GM12891 (cell line): ENCODE results near the gene EPPIN.
A peak's percentile ranks its signal among the peaks of the same experiment; 100 is the strongest.

Experiments used
- DNase-seq: peaks from one replicate; pipeline ENCODE4 v3.0.0; 2011; ENCODE audit warnings: low spot score; ENCODE audit not compliant: insufficient read length
- FAIRE-seq: peaks from 2 replicates; lab custom pipeline; 2011; peaks lifted over from hg19 to GRCh38; lab: Jason Lieb, UNC
- PAX5 ChIP-seq: IDR thresholded peaks from 2 replicates; pipeline ENCODE4 v1.6.1; 2011; ENCODE audit warnings: low read length, moderate library complexity, mild to moderate bottlenecking; ENCODE audit not compliant: insufficient read depth, severe bottlenecking
- POLR2A ChIP-seq: IDR thresholded peaks from 2 replicates; pipeline ENCODE4 v1.6.1; 2011; ENCODE audit warnings: low read depth, low read length, control low read depth
- POLR2AphosphoS5 ChIP-seq: IDR thresholded peaks from 2 replicates; pipeline ENCODE4 v1.6.1; 2011; ENCODE audit warnings: low read depth, low read length, control low read depth
- POU2F2 ChIP-seq: IDR thresholded peaks from 2 replicates; pipeline ENCODE4 v1.6.1; 2011; ENCODE audit warnings: low read depth, mild to moderate bottlenecking, control low read depth, low read length, moderate library complexity
- SPI1 ChIP-seq: IDR thresholded peaks from 2 replicates; pipeline ENCODE4 v1.6.1; 2011; ENCODE audit warnings: low read depth, low read length, control low read depth
- TAF1 ChIP-seq: IDR thresholded peaks from 2 replicates; pipeline ENCODE4 v1.6.1; 2011; ENCODE audit warnings: low read depth, low read length, control low read depth

Gene EPPIN

GRCh38 chr20:45507011-45507820, 40.0 kb downstream of the EPPIN start:
- no peak for TF ChIP-seq TAF1
- no peak for TF ChIP-seq POU2F2
- TF ChIP-seq POLR2A = no peak
- TF ChIP-seq POLR2AphosphoS5 = no peak
- no peak for TF ChIP-seq SPI1
- no peak for TF ChIP-seq PAX5
- FAIRE-seq = peak; percentile 61
- no peak for DNase-seq

GRCh38 chr20:45506398-45506797, 40.8 kb downstream of the EPPIN start:
- no peak for FAIRE-seq
- TF ChIP-seq PAX5 = no peak
- no peak for TF ChIP-seq POLR2AphosphoS5
- no peak for TF ChIP-seq TAF1
- no peak for TF ChIP-seq POLR2A
- TF ChIP-seq SPI1 = no peak
- no peak for TF ChIP-seq POU2F2
- no peak for DNase-seq

GRCh38 chr20:45503403-45503802, 43.8 kb downstream of the EPPIN start:
- DNase-seq (no peak), FAIRE-seq (no peak)
- TF ChIP-seq POLR2A = no peak
- TF ChIP-seq POLR2AphosphoS5 = no peak
- TF ChIP-seq TAF1 = no peak
- TF ChIP-seq PAX5 = no peak
- TF ChIP-seq SPI1 = no peak
- TF ChIP-seq POU2F2 = no peak

- FAIRE-seq (no peak), DNase-seq (no peak)
- TF ChIP-seq POLR2AphosphoS5 (no peak), POU2F2 (no peak), TAF1 (no peak)
These were observed 44.6 kb downstream of the EPPIN start for GRCh38 chr20:45502561-45502960.

GRCh38 chr20:45501600-45501999, 45.6 kb downstream of the EPPIN start:
- TF ChIP-seq POLR2A (no peak), PAX5 (no peak), POLR2AphosphoS5 (no peak), SPI1 (no peak), TAF1 (no peak), POU2F2 (no peak)
- DNase-seq (no peak), FAIRE-seq (no peak)

- no peak for FAIRE-seq
- TF ChIP-seq PAX5 (no peak), POLR2A (no peak), TAF1 (no peak), POU2F2 (no peak), SPI1 (no peak), POLR2AphosphoS5 (no peak)
These were observed 47.2 kb downstream of the EPPIN start for GRCh38 chr20:45500022-45500421.

GRCh38 chr20:45497971-45498494, 49.2 kb downstream of the EPPIN start:
- no peak for TF ChIP-seq TAF1
- TF ChIP-seq POLR2A = no peak
- no peak for TF ChIP-seq PAX5
- TF ChIP-seq POLR2AphosphoS5 = no peak
- TF ChIP-seq POU2F2 = no peak
- TF ChIP-seq SPI1 = no peak
- FAIRE-seq (no peak), DNase-seq (no peak)

More at GRCh38 chr20:45500022-45500421, 47.2 kb downstream of the EPPIN start:
- no peak for DNase-seq

- TF ChIP-seq PAX5 (no peak), TAF1 (no peak), POU2F2 (no peak), POLR2AphosphoS5 (no peak), POLR2A (no peak), SPI1 (no peak)
- FAIRE-seq = no peak
- DNase-seq = no peak
These were observed 51.0 kb downstream of the EPPIN start for GRCh38 chr20:45496166-45496565.

GRCh38 chr20:45495501-45495941, 51.7 kb downstream of the EPPIN start:
- FAIRE-seq (no peak), DNase-seq (no peak)
- TF ChIP-seq SPI1 = no peak
- no peak for TF ChIP-seq POLR2A
- no peak for TF ChIP-seq TAF1
- TF ChIP-seq POU2F2 = no peak
- no peak for TF ChIP-seq POLR2AphosphoS5
- TF ChIP-seq PAX5 = no peak
